Astrocyte of the spinal cord (primary cell): ENCODE results near the gene TMEM215.

Experiments used
- DNase-seq: peaks from one replicate; pipeline ENCODE4 v3.0.0; 2011; ENCODE audit warnings: low read depth, low spot score
- H3K4me3 ChIP-seq: 2 replicates; pipeline ENCODE4 v1.5.1; 2011; ENCODE audit warnings: low read depth, mild to moderate bottlenecking, low read length, moderate library complexity
- CTCF ChIP-seq: IDR thresholded peaks from 2 replicates; pipeline ENCODE4 v1.5.1; 2012; ENCODE audit warnings: low read depth, mild to moderate bottlenecking, low read length, inconsistent platforms
- in situ Hi-C: cut with HindIII; loops from 2 replicates; pipeline ENCODE4 v1.10.0; 2017; ENCODE audit warnings: low sequenced_read_pairs

Gene TMEM215

DNA sequence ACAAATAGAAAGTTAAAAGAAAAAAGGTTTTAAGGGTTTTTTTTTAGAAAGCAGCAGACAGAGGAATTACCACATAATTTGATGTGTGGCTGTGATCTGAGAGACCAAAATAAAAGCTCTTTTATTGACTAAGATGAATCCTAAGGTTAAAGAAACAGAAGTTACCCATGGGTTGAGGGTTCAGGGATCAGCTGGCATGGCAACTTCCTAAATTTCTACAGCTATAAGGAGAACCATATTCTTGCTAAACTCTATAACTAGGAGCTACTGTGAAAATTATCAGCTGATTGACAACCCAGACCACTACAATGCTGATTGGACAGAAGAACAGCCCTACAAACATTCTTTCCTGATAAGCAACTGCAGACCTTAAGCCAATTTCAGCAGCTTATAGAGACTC, 40.2 kb downstream of the TMEM215 start:
- TF ChIP-seq CTCF = no peak
- in situ Hi-C loops = no loop called here
- no peak for DNase-seq
- no peak overlapping the region for H3K4me3 ChIP-seq

- in situ Hi-C loops = no loop called here
- no peak for DNase-seq
- TF ChIP-seq CTCF = no peak
- no peak overlapping the region for H3K4me3 ChIP-seq
Observed at GRCh38 chr9:32825203-32825602, 41.9 kb downstream of the TMEM215 start.

DNA sequence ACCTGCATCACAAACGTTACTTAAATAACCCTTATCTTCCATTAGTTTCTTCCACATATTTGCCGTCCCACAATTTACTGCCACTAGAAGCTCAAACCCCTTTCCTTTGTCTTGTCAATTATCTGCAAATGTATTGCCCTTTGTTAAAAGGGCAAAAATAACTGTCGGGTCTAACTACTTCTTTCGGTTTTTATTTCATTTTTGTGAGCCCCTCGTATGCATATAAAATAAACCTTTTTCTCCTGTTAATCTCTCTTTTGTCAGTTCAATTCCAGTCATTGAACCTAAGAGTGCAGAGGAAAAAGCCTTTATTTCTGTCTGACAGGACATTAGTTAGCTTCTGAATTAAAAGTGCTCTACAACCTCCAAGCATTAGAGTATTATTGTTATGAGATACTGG, 45.5 kb downstream of the TMEM215 start:
- DNase-seq = no peak
- no peak for TF ChIP-seq CTCF
- in situ Hi-C loops = no loop called here
- H3K4me3 ChIP-seq = no peak overlapping the region

- TF ChIP-seq CTCF = no peak
- no peak overlapping the region for H3K4me3 ChIP-seq
- DNase-seq = no peak
- in situ Hi-C loops = no loop called here
Observed at GRCh38 chr9:32832346-32832745, 49.0 kb downstream of the TMEM215 start.
